GM12878 (cell line): ENCODE measurements around the gene MGRN1. TPM values are rescaled to one million over a fixed set of nuclear protein-coding genes. Genes with fewer than 3 reads are reported as not detected.
A peak's percentile ranks its signal among the peaks of the same experiment; 100 is the strongest.

ENCODE experiments used
- ATAC-seq: fragments of 200-7000 bp; cut with Tn5 transposase; 3 replicates; pipeline ENCODE4 v1.9.1; 2020; ENCODE audit warnings: mild to moderate bottlenecking, moderate library complexity
- BruUV-seq: library from RNA; stranded (reverse); fragments of 400-500 nt; replicated peaks from 2 replicates; lab custom pipeline; 2021; lab: Mats Ljungman, UMichigan
- CTCF ChIA-PET: fragments of 300-600 bp; sonication (Branson Sonifier 250); formaldehyde crosslinking; extraction: SDS; loops from one replicate; lab custom pipeline; 2021; ENCODE audit warnings: inconsistent platforms; lab: Yijun Ruan, JAX
- POLR2A ChIA-PET: fragments of 350-600 bp; formaldehyde crosslinking; extraction: SDS; loops from one replicate; lab custom pipeline; 2021; ENCODE audit warnings: inconsistent platforms; lab: Charles Lee
- RAD21 ChIA-PET: fragments of 300-600 bp; sonication (Branson Sonifier 250); formaldehyde crosslinking; loops from one replicate; lab custom pipeline; 2023; ENCODE audit warnings: antibody characterized with exemption; ENCODE audit not compliant: unreplicated experiment; lab: Charles Lee
- SMC1A ChIA-PET: fragments of 300-600 bp; sonication (Branson Sonifier 250); formaldehyde crosslinking; loops from one replicate; lab custom pipeline; 2023; ENCODE audit not compliant: unreplicated experiment, uncharacterized antibody; lab: Charles Lee
- DNase-seq: peaks from one replicate; pipeline ENCODE4 v3.0.0-alpha.2; 2011; ENCODE audit warnings: low read depth, low spot score
- FAIRE-seq: peaks from 3 replicates; lab custom pipeline; 2011; peaks lifted over from hg19 to GRCh38; lab: Jason Lieb, UNC
- H2AFZ ChIP-seq: 2 replicates; pipeline ENCODE4 v1.6.0; 2011; ENCODE audit warnings: low read depth, low read length, control low read depth; ENCODE audit not compliant: control insufficient read depth
- H3K27ac ChIP-seq: 2 replicates; pipeline ENCODE4 v1.5.1; 2011; ENCODE audit warnings: control low read depth; ENCODE audit not compliant: control insufficient read depth, insufficient read depth
- H3K27me3 ChIP-seq, 2 experiments: replicated peaks in 1 of 2; 2 replicates each; pipeline versions ENCODE4 v1.6.0 to v1.6.1; 2011; ENCODE audit warnings: low read length in 1 of 2; ENCODE audit not compliant: control insufficient read depth in 2 of 2, insufficient read depth in 2 of 2
- H3K36me3 ChIP-seq, 2 experiments: 2 replicates each; pipeline ENCODE4 v1.5.1; 2011; ENCODE audit warnings: low read length in 1 of 2; ENCODE audit not compliant: control insufficient read depth in 2 of 2, insufficient read depth in 2 of 2
- H3K4me1 ChIP-seq: 2 replicates; pipeline ENCODE4 v1.6.1; 2011; ENCODE audit warnings: mild to moderate bottlenecking, low read length, moderate library complexity, mixed read lengths; ENCODE audit not compliant: control insufficient read depth, insufficient read depth
- H3K4me2 ChIP-seq: 2 replicates; pipeline ENCODE4 v1.6.0; 2011; ENCODE audit warnings: control low read depth; ENCODE audit not compliant: control insufficient read depth, insufficient read depth
- H3K4me3 ChIP-seq: fragments of 200-600 bp; sonication (generic); 2 replicates; pipeline ENCODE4 v1.5.1; 2016
- H3K79me2 ChIP-seq: 2 replicates; pipeline ENCODE4 v1.6.0; 2011; ENCODE audit warnings: low read length; ENCODE audit not compliant: control insufficient read depth, insufficient read depth
- H3K9ac ChIP-seq: 2 replicates; pipeline ENCODE4 v1.8.0; 2011; ENCODE audit warnings: low read length, control low read depth, mixed read lengths; ENCODE audit not compliant: control insufficient read depth, insufficient read depth
- H3K9me3 ChIP-seq: replicated peaks from 3 replicates; pipeline ENCODE4 v1.5.1; 2011; ENCODE audit warnings: mild to moderate bottlenecking, low read length; ENCODE audit not compliant: control insufficient read depth, insufficient read depth
- H4K20me1 ChIP-seq: 2 replicates; pipeline ENCODE4 v1.6.0; 2011; ENCODE audit not compliant: control insufficient read depth, insufficient read depth
- ASH2L ChIP-seq: fragments of 300-600, 200-600 bp; sonication (generic); IDR thresholded peaks from 2 replicates; pipeline ENCODE4 v1.6.1; 2017; ENCODE audit warnings: low read depth, mild to moderate bottlenecking, borderline replicate concordance
- BHLHE40 ChIP-seq, 2 experiments: fragments of 450-650 bp in 1 of 2; IDR thresholded peaks; 2 replicates each; pipeline ENCODE4 v1.6.1; 2011 to 2017; ENCODE audit warnings: low read depth in 2 of 2, borderline replicate concordance in 1 of 2, improper control_type of control experiment in 1 of 2, low read length in 1 of 2, mild to moderate bottlenecking in 1 of 2
- KDM1A ChIP-seq: fragments of 200-600 bp; sonication (generic); IDR thresholded peaks from 2 replicates; pipeline ENCODE4 v1.6.1; 2016; ENCODE audit warnings: borderline replicate concordance
- KLF5 ChIP-seq: fragments of 450-650 bp; IDR thresholded peaks from 2 replicates; pipeline ENCODE4 v1.6.1; 2014; ENCODE audit warnings: mild to moderate bottlenecking; ENCODE audit not compliant: partially characterized antibody
- MEF2B ChIP-seq: fragments of 450-650 bp; IDR thresholded peaks from 2 replicates; pipeline ENCODE4 v1.6.1; 2018; ENCODE audit warnings: mild to moderate bottlenecking, moderate library complexity; ENCODE audit not compliant: partially characterized antibody, poor library complexity, severe bottlenecking
- NFYB ChIP-seq: IDR thresholded peaks from 2 replicates; pipeline ENCODE4 v1.6.1; 2011; ENCODE audit warnings: low read depth, mild to moderate bottlenecking, low read length, improper control_type of control experiment, moderate library complexity; ENCODE audit not compliant: insufficient read depth
- POLR2A ChIP-seq: IDR thresholded peaks from 2 replicates; pipeline ENCODE4 v1.6.1; 2011; ENCODE audit warnings: low read depth, mild to moderate bottlenecking, low read length
- POU2F2 ChIP-seq: IDR thresholded peaks from 3 replicates; pipeline ENCODE4 v1.6.1; 2011; ENCODE audit warnings: low read depth, mild to moderate bottlenecking, low read length, borderline replicate concordance
- RAD21 ChIP-seq: IDR thresholded peaks from 2 replicates; pipeline ENCODE4 v1.6.1; 2011; ENCODE audit warnings: mild to moderate bottlenecking, low read depth, low read length, moderate library complexity; ENCODE audit not compliant: insufficient read depth
- SIN3A ChIP-seq: IDR thresholded peaks from 2 replicates; pipeline ENCODE4 v1.6.1; 2012; ENCODE audit warnings: low read depth, low read length, improper control_type of control experiment
- SMAD1 ChIP-seq: fragments of 450-650 bp; IDR thresholded peaks from 2 replicates; pipeline ENCODE4 v1.6.1; 2018; ENCODE audit warnings: mild to moderate bottlenecking, low read depth; ENCODE audit not compliant: partially characterized antibody
- YY1 ChIP-seq: IDR thresholded peaks from 2 replicates; pipeline ENCODE4 v1.6.1; 2011; ENCODE audit warnings: low read depth, mild to moderate bottlenecking, low read length
- WGBS: methylation state at CpG from one replicate; pipeline ENCODE4 v1.1.6; 2016; ENCODE audit warnings: low lambda C conversion rate; ENCODE audit not compliant: insufficient replicate concordance, insufficient coverage; ENCODE audit errors: missing lambda C conversion rate; 5-methylcytosine and 5-hydroxymethylcytosine counted together
- in situ Hi-C: fragments of 300-500 bp; cut with MboI; formaldehyde crosslinking; loops from 9 replicates; pipeline ENCODE4 v1.14.3; 2018; ENCODE audit warnings: mixed read lengths
- intact Hi-C: fragments of 100-400 bp; cut with micrococcal nuclease; formaldehyde crosslinking; loops from one replicate; pipeline ENCODE4 v1.14.2; 2022; ENCODE audit not compliant: unreplicated experiment
- polyA plus RNA-seq, 11 experiments: library from polyadenylated mRNA; depleted of rRNA in 4 of 11; unstranded in 6 of 11; stranded (reverse) in 5 of 11; fragments of >200 nt; fragmentation: Nextera tagmentation in 4 of 11; fragmentation: Illumina TruSeq in 1 of 11; extraction: Ambion mirVana in 4 of 11; extraction: Trizol in 1 of 11; gene quantifications; 1 replicate in 1 of 11; 2 replicates in 10 of 11; pipeline versions ENCODE4 v1.2.1 to v1.2.3, GENCODE V29; 2011 to 2016; ENCODE audit warnings: inconsistent platforms in 2 of 11, missing spikeins in 2 of 11, low read depth in 1 of 11
- total RNA-seq, 4 experiments: library from RNA; depleted of rRNA in 3 of 4; stranded (reverse); fragments of >200 nt in 3 of 4; fragmentation: Illumina TruSeq in 1 of 4; extraction: Trizol in 1 of 4; gene quantifications; 2 replicates each; pipeline versions ENCODE4 v1.2.1 to v1.2.3, GENCODE V29; 2013 to 2021

The MGRN1 gene
- total and polyA plus RNA-seq, 10 of the 15 experiments (the other 5 are each of a cell fraction or from before 2014, with no cell fraction given), result 0.35 to 86.7 (median 14.6) TPM

DNA sequence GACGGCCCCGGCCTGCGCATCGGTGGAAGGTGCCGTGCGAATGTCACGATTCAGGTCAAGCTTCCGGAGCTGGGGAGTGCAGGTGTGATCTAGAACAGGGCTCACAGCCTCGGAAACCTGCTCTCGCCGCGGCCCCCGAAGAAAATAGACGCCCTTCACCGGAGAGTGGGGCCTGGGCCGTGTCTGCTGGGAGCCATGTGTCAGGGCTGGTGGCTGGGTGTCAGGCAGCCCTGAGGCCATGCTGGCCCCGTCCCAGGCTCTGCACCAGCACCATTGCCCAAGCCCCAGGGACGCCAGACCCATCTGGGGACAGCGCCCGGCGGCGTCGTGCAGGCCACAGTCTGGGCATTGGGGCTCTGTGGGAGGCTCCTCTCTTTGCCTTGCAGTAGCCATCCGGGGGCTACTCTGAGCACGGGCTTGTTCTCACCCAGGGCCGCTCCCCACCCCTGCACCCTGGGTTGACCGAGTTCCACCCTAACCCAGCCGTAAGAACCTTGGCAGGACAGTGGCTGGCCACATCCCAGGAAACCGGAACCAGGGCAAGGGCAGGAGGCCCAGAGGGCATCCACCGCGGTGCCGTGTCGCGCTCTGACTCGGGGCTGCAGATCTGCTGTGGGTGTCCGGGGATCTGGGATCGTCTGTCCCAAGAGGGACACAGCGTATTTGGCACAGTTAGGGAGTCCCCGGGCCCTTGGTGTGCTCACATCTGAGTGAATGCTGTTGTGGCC, 63.5 kb downstream of the MGRN1 start:
- POLR2A ChIA-PET, result no interaction called here
- no peaks in the 10 kb centered on the region for H4K20me1 ChIP-seq
- TF ChIP-seq YY1 (no peak), POLR2A (peak; percentile 27; the same call in 1 of the 2 replicates)
- TF ChIP-seq, all 136 proteins: peak for 1
- SMC1A ChIA-PET, result no interaction called here
- H3K36me3 ChIP-seq, result peaks cover 0 to 20% of the 10 kb centered on the region in 2 experiments; a peak in 3 of 4 replicates
- H3K27ac ChIP-seq, result no peak overlapping the region
- intact Hi-C loops (no loop called here), in situ Hi-C loops (no loop called here)
- no peak for ATAC-seq
- RAD21 ChIA-PET, result no interaction called here
- CTCF ChIA-PET, result no interaction called here
- peaks cover 7% of the 10 kb centered on the region for H3K4me1 ChIP-seq
- no peak overlapping the region for H3K9ac ChIP-seq
- H3K4me2 ChIP-seq, result no peak overlapping the region
- no peaks in the 10 kb centered on the region for H3K79me2 ChIP-seq
- DNase-seq, result no peak
- no peak overlapping the region for H2AFZ ChIP-seq
- no peak for FAIRE-seq
- BruUV-seq, result no TSS peak
- 95% methylated on average over 39 of the region's 39 CpGs for WGBS
- no peaks in the 10 kb centered on the region for H3K9me3 ChIP-seq
- no peak overlapping the region for H3K4me3 ChIP-seq
- no peaks in the 10 kb centered on the region for H3K27me3 ChIP-seq

DNA sequence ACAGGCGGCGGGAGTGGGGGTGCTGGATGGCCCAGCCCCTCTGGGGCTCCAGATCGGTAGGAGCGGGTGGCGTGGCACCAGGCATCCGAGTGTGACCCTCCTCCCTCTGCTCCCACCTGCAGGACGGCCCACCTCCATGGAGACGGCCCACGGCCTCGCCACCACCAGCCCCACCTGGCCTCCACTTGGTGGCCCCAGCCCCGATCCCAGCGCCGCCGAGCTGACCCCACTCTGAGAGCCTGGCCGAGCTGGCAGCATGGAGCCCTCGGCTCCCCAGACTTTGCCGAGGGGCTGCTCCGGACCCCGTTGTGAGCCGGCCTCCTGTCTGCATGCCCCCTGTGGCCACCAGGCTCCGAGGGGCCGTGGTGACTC, 64.0 kb downstream of the MGRN1 start:
- ATAC-seq (no peak), FAIRE-seq (no peak), DNase-seq (no peak)
- Histone ChIP-seq H3K9ac (no peak overlapping the region), H3K4me3 (no peak overlapping the region), H4K20me1 (no peaks in the 10 kb centered on the region), H3K4me1 (peaks cover 7% of the 10 kb centered on the region), H3K4me2 (no peak overlapping the region), H3K9me3 (no peaks in the 10 kb centered on the region), H2AFZ (no peak overlapping the region), H3K36me3 (peaks cover 0 to 20% of the 10 kb centered on the region in 2 experiments; a peak in 3 of 4 replicates), H3K27me3 (no peaks in the 10 kb centered on the region), H3K27ac (no peak overlapping the region), H3K79me2 (peaks cover under 1% of the 10 kb centered on the region; the same call in 1 of the 2 replicates)
- ChIA-PET POLR2A (interaction anchor here (0.6 kb wide), 1 partner anchor 309 kb away, joined by 4 read pairs; no protein-coding TSS in a partner anchor), RAD21 (no interaction called here), CTCF (no interaction called here), SMC1A (no interaction called here)
- in situ Hi-C loops, result no loop called here
- no peak for TF ChIP-seq POU2F2
- no peak for TF ChIP-seq NFYB
- TF ChIP-seq KDM1A, result no peak
- no peak for TF ChIP-seq BHLHE40 (IDR thresholded peaks at IDR 0.05; ENCODE audit: borderline replicate concordance in 1 of 2, low read depth in 2 of 2, low read length in 1 of 2)
- no peak for TF ChIP-seq KLF5
- no peak for TF ChIP-seq MEF2B
- no peak for TF ChIP-seq ASH2L
- no peak for TF ChIP-seq SIN3A
- TF ChIP-seq SMAD1, result no peak
- TF ChIP-seq RAD21, result no peak
- WGBS, result 94% methylated on average over 22 of the region's 22 CpGs
- BruUV-seq, result no TSS peak
- intact Hi-C loops, result no loop called here
